GM20000 (cell line): ENCODE data around the gene MRPL49.
"Not testable (repeated sequence)": the region's sequence is repeated elsewhere in the genome, so short reads cannot be mapped to it uniquely, and the experiment has no call there.

Experiments used
- DNase-seq: peaks from one replicate; pipeline ENCODE4 v3.0.0; 2012; ENCODE audit warnings: low spot score
- TF ChIP-seq, protein P1 (sequence below): IDR thresholded peaks from 2 replicates; pipeline ENCODE4 v1.5.1; 2012; ENCODE audit warnings: mild to moderate bottlenecking, control low read depth; ENCODE audit errors: extremely low read depth, missing control alignments

MRPL49 gene

GRCh38 chr11:65136515-65137096 lies 14.5 kb downstream of the MRPL49 start:
- no peak for DNase-seq
- TF ChIP-seq, protein P1, sequence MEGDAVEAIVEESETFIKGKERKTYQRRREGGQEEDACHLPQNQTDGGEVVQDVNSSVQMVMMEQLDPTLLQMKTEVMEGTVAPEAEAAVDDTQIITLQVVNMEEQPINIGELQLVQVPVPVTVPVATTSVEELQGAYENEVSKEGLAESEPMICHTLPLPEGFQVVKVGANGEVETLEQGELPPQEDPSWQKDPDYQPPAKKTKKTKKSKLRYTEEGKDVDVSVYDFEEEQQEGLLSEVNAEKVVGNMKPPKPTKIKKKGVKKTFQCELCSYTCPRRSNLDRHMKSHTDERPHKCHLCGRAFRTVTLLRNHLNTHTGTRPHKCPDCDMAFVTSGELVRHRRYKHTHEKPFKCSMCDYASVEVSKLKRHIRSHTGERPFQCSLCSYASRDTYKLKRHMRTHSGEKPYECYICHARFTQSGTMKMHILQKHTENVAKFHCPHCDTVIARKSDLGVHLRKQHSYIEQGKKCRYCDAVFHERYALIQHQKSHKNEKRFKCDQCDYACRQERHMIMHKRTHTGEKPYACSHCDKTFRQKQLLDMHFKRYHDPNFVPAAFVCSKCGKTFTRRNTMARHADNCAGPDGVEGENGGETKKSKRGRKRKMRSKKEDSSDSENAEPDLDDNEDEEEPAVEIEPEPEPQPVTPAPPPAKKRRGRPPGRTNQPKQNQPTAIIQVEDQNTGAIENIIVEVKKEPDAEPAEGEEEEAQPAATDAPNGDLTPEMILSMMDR: no peak

DNA sequence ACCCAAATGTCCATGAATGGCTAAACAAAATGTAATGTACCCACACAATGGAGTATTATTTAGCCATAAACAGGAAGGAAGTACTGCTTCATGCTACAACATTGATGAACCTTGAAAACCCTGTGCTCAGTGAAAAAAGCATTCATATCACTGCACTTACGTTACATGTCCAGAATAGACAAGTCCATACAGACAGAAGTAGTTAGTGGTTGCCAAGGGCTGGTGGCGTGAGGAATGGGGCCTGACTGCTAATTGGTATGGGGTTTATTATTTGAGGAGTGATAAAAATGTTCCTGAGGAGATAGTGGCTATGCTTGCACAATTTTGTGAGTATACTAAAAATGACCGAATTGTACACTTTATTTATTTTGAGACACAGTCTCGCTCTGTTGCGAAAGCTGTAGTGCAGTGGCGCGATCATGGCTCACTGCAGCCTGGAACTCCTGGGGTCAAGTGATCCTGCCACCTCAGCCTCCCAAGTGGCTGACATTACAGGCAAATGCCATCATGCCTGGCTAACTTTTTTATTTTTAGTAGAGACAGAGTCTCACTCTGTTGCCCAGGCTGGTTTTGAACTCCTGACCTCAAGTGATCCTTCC lies 19.9 kb downstream of the MRPL49 start:
- TF ChIP-seq, protein P1: no peak
- DNase-seq: no peak

GRCh38 chr11:65147352-65148075 lies 25.4 kb downstream of the MRPL49 start:
- TF ChIP-seq, protein P1: no peak
- DNase-seq: no peak

DNA sequence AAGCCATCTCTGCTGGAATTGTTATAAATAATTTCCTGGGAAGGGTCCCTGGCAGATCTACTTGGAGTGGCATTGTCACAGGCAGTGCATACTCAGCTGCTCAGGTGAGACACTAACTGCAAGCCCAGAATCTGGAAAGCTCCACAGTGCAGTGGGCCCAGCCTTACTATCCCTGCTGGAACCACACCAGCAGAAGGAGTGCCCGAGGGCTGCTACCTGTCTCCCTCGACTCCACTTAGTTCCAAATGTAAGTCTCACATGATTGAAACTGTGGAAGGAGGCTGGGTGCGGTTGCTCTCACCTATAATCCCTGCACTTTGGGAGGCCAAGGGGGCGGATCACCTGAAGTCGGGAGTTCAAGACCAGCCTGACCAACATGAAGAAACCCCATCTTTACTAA lies 26.5 kb downstream of the MRPL49 start:
- TF ChIP-seq, protein P1: no peak
- DNase-seq: no peak

DNA sequence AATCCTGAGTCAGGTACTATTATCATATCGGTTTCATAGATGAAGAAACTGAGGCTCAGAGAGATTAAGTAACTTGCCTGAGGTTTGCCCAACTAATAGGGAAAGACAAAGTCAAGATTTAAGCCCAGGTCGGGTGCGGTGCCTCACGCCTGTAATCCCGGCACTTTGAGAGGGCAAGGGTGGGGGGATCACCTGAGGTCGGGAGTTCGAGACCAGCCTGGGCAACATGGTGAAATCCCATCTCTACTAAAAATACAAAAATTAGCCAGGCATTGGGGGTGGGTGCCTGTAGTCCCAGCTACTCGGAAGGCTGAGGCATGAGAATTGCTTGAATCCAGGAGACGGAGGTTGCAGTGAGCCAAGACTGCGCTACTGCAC lies 28.0 kb downstream of the MRPL49 start:
- not testable (repeated sequence) for DNase-seq

DNA sequence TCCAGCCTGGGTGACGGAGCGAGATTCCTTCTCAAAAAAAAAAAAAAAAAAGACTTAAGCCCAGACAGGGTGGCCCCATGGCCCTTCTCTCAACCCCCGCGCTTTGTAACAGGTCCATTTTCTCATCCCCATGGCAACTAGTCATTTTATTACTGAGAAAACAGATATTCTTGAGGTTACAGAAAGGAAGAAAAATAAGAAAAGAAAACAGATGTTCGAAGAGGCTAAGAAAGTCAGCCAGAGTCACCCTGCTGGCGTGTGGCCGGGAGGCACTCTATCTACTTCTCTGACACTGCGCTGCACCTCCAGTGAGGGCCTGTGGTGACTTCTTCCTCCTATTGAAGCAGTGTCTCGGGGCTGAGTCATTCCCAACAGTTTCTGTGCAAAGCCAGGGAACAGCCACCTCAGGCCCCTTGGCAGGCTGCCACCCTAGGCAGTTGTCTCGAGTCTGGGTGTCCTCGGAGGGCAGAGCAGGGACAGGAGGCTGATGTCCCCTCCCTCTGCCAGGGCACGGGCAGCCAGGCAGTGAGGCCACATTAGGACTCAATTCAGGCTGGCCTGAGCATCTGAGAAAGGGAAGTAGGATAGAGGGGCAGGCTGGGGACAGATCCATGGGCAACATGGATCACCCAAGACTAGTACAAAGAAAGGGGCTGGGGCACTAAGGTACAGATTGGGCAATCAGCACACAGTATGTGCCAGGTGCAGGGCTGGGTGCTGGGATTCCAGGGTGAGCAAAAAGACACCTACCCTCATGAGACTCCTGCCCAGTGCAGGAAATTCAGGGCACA lies 28.6 kb downstream of the MRPL49 start:
- TF ChIP-seq, protein P1: no peak
- DNase-seq: peak; percentile 23

DNA sequence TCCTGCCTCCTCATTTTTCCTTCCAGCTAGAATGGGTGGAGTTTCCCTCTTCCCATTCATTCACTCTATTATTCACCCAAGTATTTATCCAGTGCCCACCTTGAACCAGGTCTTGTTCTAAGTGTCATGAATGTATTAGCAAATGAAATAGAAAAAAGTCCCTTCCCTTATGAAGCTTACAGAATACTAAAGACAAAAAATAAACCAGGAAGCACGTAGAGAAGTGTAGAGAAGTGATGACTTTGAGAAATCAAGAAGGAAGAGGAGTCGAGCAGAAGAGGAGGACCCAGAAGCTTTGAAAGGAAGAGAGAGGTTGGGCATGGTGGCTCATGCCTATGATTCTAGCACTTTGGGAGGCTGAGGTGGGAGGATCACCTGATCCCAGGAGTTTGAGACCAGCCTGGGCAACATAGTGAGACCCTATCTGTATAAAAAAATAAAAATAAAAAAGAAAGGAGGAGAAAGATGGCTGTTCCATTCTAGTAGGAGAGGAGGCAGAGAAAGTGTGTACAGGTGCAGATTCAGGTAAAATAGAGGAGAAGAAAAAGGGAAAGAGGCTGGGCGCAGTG lies 29.3 kb downstream of the MRPL49 start:
- TF ChIP-seq, protein P1: no peak
- no peak for DNase-seq
